Thoracic aorta (tissue), 2 donors: ENCODE measurements around the gene STING1. TPM values are rescaled to one million over a fixed set of nuclear protein-coding genes. Genes with fewer than 3 reads are reported as not detected.

Source experiments
- ATAC-seq: fragments of 150-250 bp; one replicate; pipeline ENCODE4 v1.8.0; 2017; ENCODE audit warnings: low read depth; ENCODE audit not compliant: insufficient number of reproducible peaks, low FRiP score
- DNase-seq: peaks from one replicate; pipeline ENCODE4 v3.0.0-alpha.2; 2020; ENCODE audit warnings: low spot score
- H3K27ac ChIP-seq, 2 donors: fragments of 200-600 bp; sonication (generic); 1 replicate in 1 of 2; 2 replicates in 1 of 2; pipeline ENCODE4 v1.5.1; 2016; ENCODE audit warnings: mild to moderate bottlenecking in 2 of 2, moderate library complexity in 2 of 2
- H3K27me3 ChIP-seq: fragments of 200-600 bp; sonication (generic); replicated peaks from 2 replicates; pipeline ENCODE4 v1.6.0; 2016; ENCODE audit warnings: mild to moderate bottlenecking; ENCODE audit not compliant: insufficient read depth
- H3K36me3 ChIP-seq: fragments of 200-600 bp; sonication (generic); one replicate; pipeline ENCODE4 v1.5.1; 2016
- H3K4me1 ChIP-seq, 2 donors: fragments of 200-600 bp; sonication (generic); 1 replicate in 1 of 2; 2 replicates in 1 of 2; pipeline versions ENCODE4 v1.5.1 to v1.6.0; 2016; ENCODE audit warnings: low read depth in 2 of 2, mild to moderate bottlenecking in 1 of 2; ENCODE audit not compliant: control insufficient read depth in 1 of 2
- H3K4me3 ChIP-seq: fragments of 200-600 bp; sonication (generic); 2 replicates; pipeline ENCODE4 v1.5.1; 2016; ENCODE audit warnings: mild to moderate bottlenecking
- H3K9me3 ChIP-seq: fragments of 200-600 bp; sonication (generic); 2 replicates; pipeline ENCODE4 v1.5.1; 2016
- CTCF ChIP-seq: fragments of 200-600 bp; sonication (generic); IDR thresholded peaks from one replicate; pipeline ENCODE4 v1.5.1; 2019; ENCODE audit warnings: antibody characterized with exemption
- total RNA-seq, 2 donors: library from RNA; depleted of rRNA; stranded (reverse); fragments of >200 nt; gene quantifications; one replicate each; pipeline versions ENCODE4 v1.1.0 to v1.2.3, GENCODE V29; 2016

The STING1 gene
- total RNA-seq, 2 donors from 2014 or later = 100 to 202 TPM

GRCh38 chr5:139524940-139525585 is 42.5 kb upstream of the STING1 start:
- Histone ChIP-seq H3K9me3 (no peaks in the 10 kb centered on the region), H3K4me1 (no peaks in the 10 kb centered on the region), H3K27me3 (no peaks in the 10 kb centered on the region), H3K36me3 (no peaks in the 10 kb centered on the region), H3K4me3 (no peak overlapping the region), H3K27ac (no peak overlapping the region)
- no peak for DNase-seq
- no peak for ATAC-seq
- TF ChIP-seq CTCF = no peak

- no peak for ATAC-seq
- no peaks in the 10 kb centered on the region for H3K36me3 ChIP-seq
- no peak for TF ChIP-seq CTCF
- no peak for DNase-seq
- H3K27ac ChIP-seq = no peak overlapping the region
- no peaks in the 10 kb centered on the region for H3K9me3 ChIP-seq
- H3K27me3 ChIP-seq = no peaks in the 10 kb centered on the region
- no peak overlapping the region for H3K4me3 ChIP-seq
- H3K4me1 ChIP-seq = no peaks in the 10 kb centered on the region
Measured at GRCh38 chr5:139524446-139524845, 41.9 kb upstream of the STING1 start.

- H3K4me3 ChIP-seq = no peak overlapping the region
- no peaks in the 10 kb centered on the region for H3K27me3 ChIP-seq
- no peak for ATAC-seq
- H3K27ac ChIP-seq = no peak overlapping the region
- H3K4me1 ChIP-seq = no peaks in the 10 kb centered on the region
- DNase-seq = no peak
- H3K9me3 ChIP-seq = no peaks in the 10 kb centered on the region
- no peaks in the 10 kb centered on the region for H3K36me3 ChIP-seq
- no peak for TF ChIP-seq CTCF
Measured at GRCh38 chr5:139523635-139524445, 41.3 kb upstream of the STING1 start.

GRCh38 chr5:139517683-139518564 is 35.4 kb upstream of the STING1 start:
- Histone ChIP-seq H3K27ac (peak overlapping the region; percentile 50 to 72), H3K4me3 (peak overlapping the region; percentile 76), H3K36me3 (no peaks in the 10 kb centered on the region), H3K27me3 (no peaks in the 10 kb centered on the region), H3K9me3 (no peaks in the 10 kb centered on the region), H3K4me1 (peaks cover 0 to 5% of the 10 kb centered on the region in 2 donors)
- ATAC-seq (peak; percentile 92), DNase-seq (peak; percentile 38)
- TF ChIP-seq CTCF = peak; percentile 97

- Histone ChIP-seq H3K27me3 (no peaks in the 10 kb centered on the region), H3K36me3 (no peaks in the 10 kb centered on the region), H3K4me3 (no peak overlapping the region), H3K4me1 (peaks cover 0 to 5% of the 10 kb centered on the region in 2 donors), H3K27ac (no peak overlapping the region), H3K9me3 (no peaks in the 10 kb centered on the region)
- TF ChIP-seq CTCF = no peak
- DNase-seq (no peak), ATAC-seq (no peak)
Measured at GRCh38 chr5:139514486-139514856, 31.9 kb upstream of the STING1 start.
